ENCODE results near the gene KLHDC4.
"Not testable (repeated sequence)": the region's sequence is repeated elsewhere in the genome, so short reads cannot be mapped to it uniquely, and the experiment has no call there.

DNA sequence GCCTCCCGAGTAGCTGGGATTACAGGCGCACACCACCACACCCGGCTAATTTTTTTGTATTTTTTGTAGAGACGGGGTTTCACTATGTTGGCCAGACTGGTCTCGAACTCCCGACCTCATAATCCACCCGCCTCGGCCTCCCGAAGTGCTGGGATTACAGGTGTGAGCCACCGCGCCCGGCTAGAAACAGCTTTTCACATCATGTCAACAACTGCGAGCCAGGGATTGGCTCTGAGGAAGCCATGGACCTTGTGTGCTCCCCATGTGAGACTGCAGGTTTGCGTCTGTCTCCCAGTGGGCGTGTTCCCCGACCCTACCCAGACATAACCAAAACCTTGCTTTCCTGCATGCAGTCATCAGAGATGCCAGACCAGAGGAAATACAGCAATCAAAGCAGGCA, 8.1 kb upstream of the KLHDC4 start:
- not testable (repeated sequence) for TF ChIP-seq POLR2A, POLR2AphosphoS5 (IDR thresholded peaks at IDR 0.05)
- TF ChIP-seq, protein P1, sequence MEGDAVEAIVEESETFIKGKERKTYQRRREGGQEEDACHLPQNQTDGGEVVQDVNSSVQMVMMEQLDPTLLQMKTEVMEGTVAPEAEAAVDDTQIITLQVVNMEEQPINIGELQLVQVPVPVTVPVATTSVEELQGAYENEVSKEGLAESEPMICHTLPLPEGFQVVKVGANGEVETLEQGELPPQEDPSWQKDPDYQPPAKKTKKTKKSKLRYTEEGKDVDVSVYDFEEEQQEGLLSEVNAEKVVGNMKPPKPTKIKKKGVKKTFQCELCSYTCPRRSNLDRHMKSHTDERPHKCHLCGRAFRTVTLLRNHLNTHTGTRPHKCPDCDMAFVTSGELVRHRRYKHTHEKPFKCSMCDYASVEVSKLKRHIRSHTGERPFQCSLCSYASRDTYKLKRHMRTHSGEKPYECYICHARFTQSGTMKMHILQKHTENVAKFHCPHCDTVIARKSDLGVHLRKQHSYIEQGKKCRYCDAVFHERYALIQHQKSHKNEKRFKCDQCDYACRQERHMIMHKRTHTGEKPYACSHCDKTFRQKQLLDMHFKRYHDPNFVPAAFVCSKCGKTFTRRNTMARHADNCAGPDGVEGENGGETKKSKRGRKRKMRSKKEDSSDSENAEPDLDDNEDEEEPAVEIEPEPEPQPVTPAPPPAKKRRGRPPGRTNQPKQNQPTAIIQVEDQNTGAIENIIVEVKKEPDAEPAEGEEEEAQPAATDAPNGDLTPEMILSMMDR (IDR thresholded peaks at IDR 0.05) = not testable (repeated sequence)

All from upper lobe of left lung (tissue), 4 donors.